IMR-90 (cell line): ENCODE measurements around the gene CHST6. TPM values are rescaled to one million over a fixed set of nuclear protein-coding genes. Genes with fewer than 3 reads are reported as not detected.

ENCODE experiments used
- ATAC-seq: fragments of 200-7000 bp; cut with Tn5 transposase; 2 replicates; pipeline ENCODE4 v1.9.1; 2020; ENCODE audit warnings: low read depth, mild to moderate bottlenecking, moderate library complexity
- BruUV-seq: library from RNA; stranded (reverse); fragments of 400-500 nt; replicated peaks from 2 replicates; lab custom pipeline; 2021; lab: Mats Ljungman, UMichigan
- CTCF ChIA-PET: fragments of 300-600 bp; formaldehyde crosslinking; extraction: SDS; loops from one replicate; lab custom pipeline; 2021; ENCODE audit warnings: antibody characterized with exemption; lab: Yijun Ruan, JAX
- POLR2A ChIA-PET: fragments of 300-600 bp; sonication (Branson Sonifier 250); formaldehyde crosslinking; loops from one replicate; lab custom pipeline; 2022; ENCODE audit warnings: antibody characterized with exemption; ENCODE audit not compliant: unreplicated experiment; lab: Charles Lee
- DNase-seq: peaks from one replicate; pipeline ENCODE4 v3.0.0; 2013
- H2AFZ ChIP-seq: replicated peaks from 2 replicates; pipeline ENCODE3; 2013; ENCODE audit warnings: low read length, mild to moderate bottlenecking; ENCODE audit not compliant: poor library complexity
- H2AK5ac ChIP-seq: 2 replicates; pipeline ENCODE4 v1.6.1; 2013; ENCODE audit warnings: low read depth, low read length, inconsistent platforms
- H2AK9ac ChIP-seq: replicated peaks from 2 replicates; pipeline ENCODE3; 2013; ENCODE audit warnings: mild to moderate bottlenecking, low read depth, low read length, moderate library complexity; ENCODE audit not compliant: poor library complexity
- H2BK120ac ChIP-seq: 2 replicates; pipeline ENCODE4 v1.6.1; 2013; ENCODE audit warnings: low read depth, low read length, inconsistent platforms
- H2BK15ac ChIP-seq: 3 replicates; pipeline ENCODE4 v1.6.1; 2013; ENCODE audit warnings: low read depth, low read length, inconsistent platforms
- H2BK20ac ChIP-seq: 2 replicates; pipeline ENCODE4 v1.6.1; 2013; ENCODE audit warnings: low read depth, mild to moderate bottlenecking, inconsistent platforms, low read length, moderate library complexity
- H2BK5ac ChIP-seq: 2 replicates; pipeline ENCODE4 v1.6.1; 2013; ENCODE audit warnings: mild to moderate bottlenecking, low read depth, low read length, inconsistent platforms; ENCODE audit not compliant: poor library complexity, severe bottlenecking
- H3K14ac ChIP-seq: replicated peaks from 2 replicates; pipeline ENCODE4 v1.6.1; 2013; ENCODE audit warnings: low read depth, low read length, inconsistent platforms
- H3K18ac ChIP-seq: 2 replicates; pipeline ENCODE4 v1.6.1; 2013; ENCODE audit warnings: low read depth, low read length, control low read depth
- H3K23ac ChIP-seq: 2 replicates; pipeline ENCODE4 v1.6.1; 2013; ENCODE audit warnings: low read depth, low read length, inconsistent platforms
- H3K27ac ChIP-seq: 2 replicates; pipeline ENCODE4 v1.5.1; 2013; ENCODE audit warnings: mild to moderate bottlenecking, control low read depth, low read length; ENCODE audit not compliant: insufficient read depth
- H3K27me3 ChIP-seq: 2 replicates; pipeline ENCODE4 v1.6.1; 2013; ENCODE audit warnings: low read length; ENCODE audit not compliant: control insufficient read depth, insufficient read depth
- H3K36me3 ChIP-seq: 2 replicates; pipeline ENCODE4 v1.6.1; 2013; ENCODE audit warnings: low read length, mixed read lengths; ENCODE audit not compliant: control insufficient read depth, insufficient read depth
- H3K4ac ChIP-seq: 2 replicates; pipeline ENCODE4 v1.6.1; 2013; ENCODE audit warnings: low read depth, low read length, inconsistent platforms
- H3K4me1 ChIP-seq: 2 replicates; pipeline ENCODE4 v1.6.1; 2013; ENCODE audit warnings: low read length, mixed read lengths; ENCODE audit not compliant: control insufficient read depth, insufficient read depth
- H3K4me2 ChIP-seq: 2 replicates; pipeline ENCODE4 v1.6.1; 2013; ENCODE audit warnings: low read depth, mild to moderate bottlenecking, control low read depth, low read length, moderate library complexity
- H3K4me3 ChIP-seq: 2 replicates; pipeline ENCODE4 v1.5.1; 2013; ENCODE audit warnings: low read depth, mild to moderate bottlenecking, control low read depth, low read length, moderate library complexity; ENCODE audit not compliant: insufficient read depth
- H3K56ac ChIP-seq: 2 replicates; pipeline ENCODE4 v1.6.1; 2013; ENCODE audit warnings: low read length, inconsistent platforms; ENCODE audit not compliant: insufficient read depth; ENCODE audit errors: extremely low read depth
- H3K79me1 ChIP-seq, 2 experiments: 2 replicates each; pipeline ENCODE4 v1.6.1; 2013; ENCODE audit warnings: low read length in 2 of 2, inconsistent platforms in 1 of 2, low read depth in 1 of 2
- H3K9ac ChIP-seq: 2 replicates; pipeline ENCODE4 v1.6.1; 2013; ENCODE audit warnings: low read depth, low read length, control low read depth
- H3K9me1 ChIP-seq: 2 replicates; pipeline ENCODE4 v1.6.1; 2013; ENCODE audit warnings: low read length, inconsistent platforms; ENCODE audit not compliant: insufficient read depth
- H3K9me3 ChIP-seq: 2 replicates; pipeline ENCODE4 v1.6.1; 2013; ENCODE audit warnings: low read length; ENCODE audit not compliant: control insufficient read depth, insufficient read depth
- H4K20me1 ChIP-seq: 2 replicates; pipeline ENCODE4 v1.6.1; 2013; ENCODE audit warnings: low read length, inconsistent platforms; ENCODE audit not compliant: insufficient read depth
- H4K5ac ChIP-seq: 2 replicates; pipeline ENCODE4 v1.6.1; 2013; ENCODE audit warnings: mild to moderate bottlenecking, low read depth, low read length, control low read depth
- H4K8ac ChIP-seq, 2 experiments: 2 replicates each; pipeline ENCODE4 v1.6.1; 2013; ENCODE audit warnings: low read depth in 2 of 2, low read length in 2 of 2, control low read depth in 1 of 2, inconsistent platforms in 1 of 2
- H4K91ac ChIP-seq: 2 replicates; pipeline ENCODE4 v1.6.1; 2013; ENCODE audit warnings: low read depth, low read length, inconsistent platforms; ENCODE audit not compliant: insufficient read depth
- CEBPB ChIP-seq: IDR thresholded peaks from 2 replicates; pipeline ENCODE4 v1.6.1; 2012; ENCODE audit warnings: low read depth, low read length, improper control_type of control experiment
- ELK1 ChIP-seq: fragments of 150-350 bp; IDR thresholded peaks from 2 replicates; pipeline ENCODE4 v1.6.1; 2016; ENCODE audit warnings: low read depth, mild to moderate bottlenecking, low read length, moderate library complexity, borderline replicate concordance
- MAFK ChIP-seq: IDR thresholded peaks from 2 replicates; pipeline ENCODE4 v1.6.1; 2012; ENCODE audit warnings: low read depth, low read length, improper control_type of control experiment
- MAZ ChIP-seq: IDR thresholded peaks from 2 replicates; pipeline ENCODE4 v1.6.1; 2012; ENCODE audit warnings: low read depth, mild to moderate bottlenecking, low read length, improper control_type of control experiment, moderate library complexity, borderline replicate concordance
- MXI1 ChIP-seq: IDR thresholded peaks from 2 replicates; pipeline ENCODE4 v1.6.1; 2012; ENCODE audit warnings: low read depth, mild to moderate bottlenecking, low read length, moderate library complexity, borderline replicate concordance
- NFE2L2 ChIP-seq: fragments of 150-350 bp; IDR thresholded peaks from 2 replicates; pipeline ENCODE4 v1.6.1; 2016; ENCODE audit warnings: low read depth, mild to moderate bottlenecking, low read length
- POLR2A ChIP-seq: IDR thresholded peaks from 2 replicates; pipeline ENCODE4 v1.6.1; 2012; ENCODE audit warnings: mild to moderate bottlenecking, low read depth, low read length
- RCOR1 ChIP-seq: IDR thresholded peaks from 2 replicates; pipeline ENCODE4 v1.6.1; 2012; ENCODE audit warnings: mild to moderate bottlenecking, low read length, improper control_type of control experiment; ENCODE audit not compliant: insufficient replicate concordance
- RFX5 ChIP-seq: IDR thresholded peaks from 2 replicates; pipeline ENCODE4 v1.8.0; 2012; ENCODE audit warnings: low read depth, mild to moderate bottlenecking, low read length, moderate library complexity
- SMC3 ChIP-seq: fragments of 150-350 bp; IDR thresholded peaks from 2 replicates; pipeline ENCODE4 v1.6.1; 2016; ENCODE audit warnings: low read depth, mild to moderate bottlenecking, antibody characterized with exemption, low read length, moderate library complexity
- USF2 ChIP-seq: fragments of 150-350 bp; IDR thresholded peaks from 2 replicates; pipeline ENCODE4 v1.6.1; 2017; ENCODE audit warnings: mild to moderate bottlenecking, antibody characterized with exemption, low read length, low read depth
- WGBS, 2 experiments: methylation state at CpG; one replicate each; pipeline versions ENCODE4 v1.1.5 to v1.1.7; 2013; ENCODE audit warnings: missing lambda C conversion rate in 2 of 2; ENCODE audit not compliant: insufficient read length in 1 of 2; ENCODE audit errors: extremely low coverage in 2 of 2; 5-methylcytosine and 5-hydroxymethylcytosine counted together
- dilution Hi-C: fragments of 300-500 bp; cut with HindIII; formaldehyde crosslinking; loops from one replicate; pipeline ENCODE4 v1.14.3; 2018; ENCODE audit warnings: low sequenced_read_pairs; ENCODE audit not compliant: unreplicated experiment
- in situ Hi-C: fragments of 300-500 bp; cut with MboI; formaldehyde crosslinking; loops from 3 replicates; pipeline ENCODE4 v1.14.3; 2019; ENCODE audit warnings: low sequenced_read_pairs, inconsistent platforms, mixed read lengths
- intact Hi-C: fragments of 100-400 bp; cut with micrococcal nuclease; formaldehyde crosslinking; loops from 2 replicates; pipeline ENCODE4 v1.10.0; 2022
- polyA plus RNA-seq, 3 experiments: library from polyadenylated mRNA; depleted of rRNA; stranded (reverse); fragments of >200 nt; gene quantifications; 2 replicates each; pipeline ENCODE4 v1.2.3, GENCODE V29; 2012; ENCODE audit warnings: low replicate concordance in 1 of 3
- total RNA-seq: library from RNA; depleted of rRNA; stranded (reverse); fragments of >200 nt; gene quantifications from 2 replicates; pipeline ENCODE4 v1.2.3, GENCODE V29; 2012

Gene CHST6
- total and polyA plus RNA-seq, 2 of the 4 experiments (the other 2 are of a cell fraction) = under 0.01 to 0.12 TPM

GRCh38 chr16:75488322-75488721 lies 6.9 kb downstream of the CHST6 start:
- DNase-seq (no peak), ATAC-seq (no peak)
- dilution Hi-C loops (no loop called here), intact Hi-C loops (no loop called here), in situ Hi-C loops (no loop called here)
- H3K9me1 ChIP-seq = no peaks in the 10 kb centered on the region
- H4K5ac ChIP-seq = no peak overlapping the region
- no peak overlapping the region for H2AK5ac ChIP-seq
- no CpG with 5 or more reads among the region's 2 CpGs for WGBS, 2 experiments
- H3K18ac ChIP-seq = no peak overlapping the region
- no peak overlapping the region for H3K4me3 ChIP-seq
- no peak overlapping the region for H2BK120ac ChIP-seq
- H3K14ac ChIP-seq = no peak overlapping the region
- ChIA-PET CTCF (no interaction called here), POLR2A (no interaction called here)
- H3K4me2 ChIP-seq = no peak overlapping the region
- H2BK5ac ChIP-seq = no peak overlapping the region
- no peak overlapping the region for H3K56ac ChIP-seq
- H3K4ac ChIP-seq = no peak overlapping the region
- no peak overlapping the region for H4K8ac ChIP-seq
- no peaks in the 10 kb centered on the region for H3K4me1 ChIP-seq
- no peak overlapping the region for H2AK9ac ChIP-seq
- H2BK20ac ChIP-seq = no peak overlapping the region
- no peak overlapping the region for H3K23ac ChIP-seq
- no peak for TF ChIP-seq ELK1
- no peak for TF ChIP-seq MAFK
- no peak for TF ChIP-seq MXI1
- no peak for TF ChIP-seq RFX5
- no peak for TF ChIP-seq MAZ
- TF ChIP-seq CEBPB = no peak
- no peak for TF ChIP-seq NFE2L2
- TF ChIP-seq SMC3 = no peak
- TF ChIP-seq RCOR1 = no peak
- TF ChIP-seq USF2 = no peak
- no peak for TF ChIP-seq POLR2A
- no peaks in the 10 kb centered on the region for H3K36me3 ChIP-seq
- H3K9me3 ChIP-seq = no peaks in the 10 kb centered on the region
- H3K79me1 ChIP-seq = no peaks in the 10 kb centered on the region
- no peak overlapping the region for H4K91ac ChIP-seq
- no peak overlapping the region for H2AFZ ChIP-seq
- peaks cover 6% of the 10 kb centered on the region; the same call in 1 of the 2 replicates for H3K27me3 ChIP-seq
- no TSS peak for BruUV-seq
- H4K20me1 ChIP-seq = no peaks in the 10 kb centered on the region
- no peak overlapping the region for H2BK15ac ChIP-seq
- no peak overlapping the region for H3K27ac ChIP-seq
- no peak overlapping the region for H3K9ac ChIP-seq
